Measurements from ENCODE around the gene DEFB119.

- TF ChIP-seq YY1 (IDR thresholded peaks at IDR 0.05; ENCODE audit: borderline replicate concordance in 1 of 3, control insufficient read depth in 1 of 3, extremely low read depth in 1 of 3, insufficient read depth in 3 of 3, insufficient read length in 1 of 3, insufficient replicate concordance in 2 of 3, low read depth in 1 of 3, low read length in 2 of 3), result no peak
- TF ChIP-seq CHD1 (IDR thresholded peaks at IDR 0.05; ENCODE audit: low read length), result no peak
- TF ChIP-seq MEF2A (IDR thresholded peaks at IDR 0.05; ENCODE audit: control insufficient read depth, low read depth, low read length), result no peak
- no peak for TF ChIP-seq FOXJ3 (CRISPR knock-in tag; IDR thresholded peaks at IDR 0.05)
- no peak for TF ChIP-seq ZC3H11A (IDR thresholded peaks at IDR 0.05; ENCODE audit: low read depth, low read length)
- no peak for TF ChIP-seq PHF21A (IDR thresholded peaks at IDR 0.05; ENCODE audit: borderline replicate concordance, low read depth)
- TF ChIP-seq PHTF2 (CRISPR knock-in tag; IDR thresholded peaks at IDR 0.05), result no peak
- no peak for TF ChIP-seq PHF8 (IDR thresholded peaks at IDR 0.05; ENCODE audit: borderline replicate concordance, low read length)
Measured at GRCh38 chr20:31430568-31431115, 40.3 kb upstream of the DEFB119 start.
